Esophagus muscularis mucosa (tissue), 4 donors: ENCODE results near the gene WNT3. TPM values are rescaled to one million over a fixed set of nuclear protein-coding genes. Genes with fewer than 3 reads are reported as not detected.

Experiments used
- DNase-seq: peaks from one replicate; pipeline ENCODE4 v3.0.0-alpha.2; 2017; ENCODE audit errors: extremely low spot score
- H3K27ac ChIP-seq, 4 donors: fragments of 200-600 bp; sonication (generic); replicated peaks in 1 of 4; 1 replicate in 3 of 4; 2 replicates in 1 of 4; pipeline ENCODE4 v1.5.1; 2016 to 2019; ENCODE audit warnings: mild to moderate bottlenecking in 1 of 4
- H3K27me3 ChIP-seq, 4 donors: fragments of 200-600 bp; sonication (generic); one replicate each; pipeline versions ENCODE4 v1.5.1 to v1.6.0; 2016 to 2019
- H3K36me3 ChIP-seq, 4 donors: fragments of 200-600 bp; sonication (generic); one replicate each; pipeline ENCODE4 v1.5.1; 2016 to 2019
- H3K4me1 ChIP-seq, 4 donors: fragments of 200-600 bp; sonication (generic); one replicate each; pipeline ENCODE4 v1.5.1; 2016 to 2019
- H3K4me3 ChIP-seq, 4 donors: fragments of 200-600 bp; sonication (generic); 1 replicate in 2 of 4; 2 replicates in 2 of 4; pipeline ENCODE4 v1.5.1; 2016 to 2019; ENCODE audit warnings: mild to moderate bottlenecking in 4 of 4, moderate library complexity in 1 of 4
- H3K9me3 ChIP-seq, 4 donors: fragments of 200-600 bp; sonication (generic); 1 replicate in 3 of 4; 2 replicates in 1 of 4; pipeline ENCODE4 v1.5.1; 2016 to 2019
- EP300 ChIP-seq: sonication (generic); formaldehyde crosslinking; IDR thresholded peaks from one replicate; pipeline ENCODE4 v1.6.1; 2017; ENCODE audit warnings: antibody characterized with exemption
- POLR2A ChIP-seq: fragments of 450-650 bp; IDR thresholded peaks from one replicate; pipeline ENCODE4 v1.6.1; 2017; ENCODE audit warnings: antibody characterized with exemption, moderate library complexity, mild to moderate bottlenecking, low read depth
- POLR2AphosphoS5 ChIP-seq, 2 donors: sonication (generic); formaldehyde crosslinking; IDR thresholded peaks; one replicate each; pipeline ENCODE4 v1.6.1; 2017; ENCODE audit warnings: antibody characterized with exemption in 2 of 2
- WGBS: methylation state at CpG from one replicate; pipeline ENCODE4 v1.1.5; 2018; 5-methylcytosine and 5-hydroxymethylcytosine counted together
- intact Hi-C: fragments of 100-400 bp; cut with DNase I; formaldehyde crosslinking; loops from one replicate; pipeline ENCODE4 v1.15.1; 2023
- total RNA-seq, 4 donors: library from RNA; depleted of rRNA; stranded (reverse); fragments of >200 nt; gene quantifications; one replicate each; pipeline versions ENCODE4 v1.1.0 to v1.2.1, GENCODE V29; 2016
- TF ChIP-seq, protein P1 (sequence below), 3 experiments: fragments of 200-600 bp in 2 of 3; fragments of 450-650 bp in 1 of 3; sonication (generic) in 2 of 3; IDR thresholded peaks; one replicate each; pipeline ENCODE4 v1.5.1; 2017 to 2019; ENCODE audit warnings: antibody characterized with exemption in 3 of 3, mild to moderate bottlenecking in 2 of 3, moderate library complexity in 1 of 3

The WNT3 gene
- total RNA-seq, 4 donors from 2014 or later: under 0.01 to 1.3 (median 1.1) TPM

DNA sequence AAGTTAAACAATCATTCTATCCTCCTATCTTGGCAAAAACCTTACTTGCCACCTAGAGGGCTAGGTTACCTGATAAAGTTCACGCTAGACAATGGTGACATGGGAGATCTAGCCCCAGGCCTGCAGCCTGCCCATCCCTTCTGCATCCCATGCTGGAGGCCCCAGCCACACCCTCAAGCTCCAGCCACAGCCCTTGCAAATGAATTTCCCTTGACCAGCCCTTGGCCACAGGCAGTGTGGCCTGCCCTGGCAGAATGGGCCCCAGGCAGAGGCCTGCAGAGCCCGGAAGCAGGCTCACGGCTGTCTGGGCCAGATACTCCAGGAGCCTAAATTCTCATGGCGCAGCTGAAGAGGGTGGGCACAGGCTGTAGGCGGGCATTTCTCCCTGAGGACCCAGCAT, 14.9 kb downstream of the WNT3 start:
- TF ChIP-seq EP300 (no peak), POLR2A (no peak), POLR2AphosphoS5 (IDR thresholded peaks at IDR 0.05) (no peak)
- TF ChIP-seq, protein P1, sequence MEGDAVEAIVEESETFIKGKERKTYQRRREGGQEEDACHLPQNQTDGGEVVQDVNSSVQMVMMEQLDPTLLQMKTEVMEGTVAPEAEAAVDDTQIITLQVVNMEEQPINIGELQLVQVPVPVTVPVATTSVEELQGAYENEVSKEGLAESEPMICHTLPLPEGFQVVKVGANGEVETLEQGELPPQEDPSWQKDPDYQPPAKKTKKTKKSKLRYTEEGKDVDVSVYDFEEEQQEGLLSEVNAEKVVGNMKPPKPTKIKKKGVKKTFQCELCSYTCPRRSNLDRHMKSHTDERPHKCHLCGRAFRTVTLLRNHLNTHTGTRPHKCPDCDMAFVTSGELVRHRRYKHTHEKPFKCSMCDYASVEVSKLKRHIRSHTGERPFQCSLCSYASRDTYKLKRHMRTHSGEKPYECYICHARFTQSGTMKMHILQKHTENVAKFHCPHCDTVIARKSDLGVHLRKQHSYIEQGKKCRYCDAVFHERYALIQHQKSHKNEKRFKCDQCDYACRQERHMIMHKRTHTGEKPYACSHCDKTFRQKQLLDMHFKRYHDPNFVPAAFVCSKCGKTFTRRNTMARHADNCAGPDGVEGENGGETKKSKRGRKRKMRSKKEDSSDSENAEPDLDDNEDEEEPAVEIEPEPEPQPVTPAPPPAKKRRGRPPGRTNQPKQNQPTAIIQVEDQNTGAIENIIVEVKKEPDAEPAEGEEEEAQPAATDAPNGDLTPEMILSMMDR (IDR thresholded peaks at IDR 0.05): no peak
- 94% methylated on average over 5 of the region's 5 CpGs for WGBS
- intact Hi-C loops: no loop called here

DNA sequence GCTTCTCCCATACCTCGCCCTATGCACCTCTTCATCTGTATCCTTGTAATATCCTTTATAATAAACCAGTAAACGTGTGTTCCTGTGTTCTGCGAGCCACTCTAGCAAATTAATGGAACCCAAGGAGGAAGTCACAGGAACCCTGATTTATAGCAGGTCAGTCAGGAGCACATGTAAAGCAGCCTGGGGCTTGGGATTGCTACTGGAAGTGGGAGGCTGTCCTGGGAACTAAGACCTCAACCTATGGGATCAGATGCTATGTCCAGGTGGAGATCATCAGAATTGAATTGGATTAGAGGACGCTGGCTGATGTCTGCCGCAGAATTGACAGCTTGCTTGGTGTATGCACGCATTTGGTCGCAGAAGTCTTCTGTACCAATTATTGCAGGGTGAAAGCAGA, 15.7 kb downstream of the WNT3 start:
- Histone ChIP-seq H3K4me3 (no peak overlapping the region), H3K27me3 (peaks cover 0 to 3% (median 0%) of the 10 kb centered on the region in 4 donors), H3K27ac (no peak overlapping the region), H3K9me3 (no peaks in the 10 kb centered on the region), H3K36me3 (no peaks in the 10 kb centered on the region), H3K4me1 (no peaks in the 10 kb centered on the region)
- no peak for DNase-seq
- intact Hi-C loops: no loop called here
- 75% methylated on average over 7 of the region's 7 CpGs for WGBS
- TF ChIP-seq POLR2A (no peak), POLR2AphosphoS5 (IDR thresholded peaks at IDR 0.05) (no peak), EP300 (no peak)
- TF ChIP-seq, protein P1 (IDR thresholded peaks at IDR 0.05): no peak

More for the DNA sequence above, 14.9 kb downstream of the WNT3 start:
- Histone ChIP-seq H3K36me3 (no peaks in the 10 kb centered on the region), H3K4me1 (no peaks in the 10 kb centered on the region), H3K27ac (no peak overlapping the region), H3K9me3 (no peaks in the 10 kb centered on the region), H3K27me3 (peaks cover 0 to 3% (median 0%) of the 10 kb centered on the region in 4 donors), H3K4me3 (no peak overlapping the region)
- no peak for DNase-seq

DNA sequence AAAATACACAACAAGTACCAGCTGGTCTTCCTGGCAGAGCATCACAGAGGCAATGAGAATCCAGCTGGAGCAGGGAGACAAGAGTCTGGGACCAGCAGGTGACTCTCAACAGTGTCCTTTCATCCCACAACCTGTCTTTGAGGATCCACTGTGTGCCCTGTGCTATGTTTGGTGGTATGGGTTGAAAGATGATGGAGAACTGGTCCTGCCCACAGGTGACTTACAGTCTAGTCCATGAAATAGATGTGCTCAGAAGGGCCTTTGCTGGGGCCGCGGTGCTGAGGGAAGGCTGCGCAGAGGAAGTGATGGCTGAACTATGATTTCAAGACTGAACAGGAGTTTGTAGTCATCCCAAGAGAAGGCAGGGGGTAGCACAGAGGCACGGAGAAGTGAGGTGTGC, 17.9 kb downstream of the WNT3 start:
- H3K9me3 ChIP-seq: no peaks in the 10 kb centered on the region
- no peak for DNase-seq
- H3K27ac ChIP-seq: no peak overlapping the region
- H3K4me3 ChIP-seq: no peak overlapping the region
- TF ChIP-seq POLR2AphosphoS5 (IDR thresholded peaks at IDR 0.05) (no peak), EP300 (no peak), POLR2A (no peak)
- TF ChIP-seq, protein P1 (IDR thresholded peaks at IDR 0.05): no peak
- H3K4me1 ChIP-seq: no peaks in the 10 kb centered on the region
- H3K36me3 ChIP-seq: no peaks in the 10 kb centered on the region
- intact Hi-C loops: no loop called here
- H3K27me3 ChIP-seq: peaks cover 0 to 15% (median 0%) of the 10 kb centered on the region in 4 donors
- 100% methylated on average over 4 of the region's 4 CpGs for WGBS

DNA sequence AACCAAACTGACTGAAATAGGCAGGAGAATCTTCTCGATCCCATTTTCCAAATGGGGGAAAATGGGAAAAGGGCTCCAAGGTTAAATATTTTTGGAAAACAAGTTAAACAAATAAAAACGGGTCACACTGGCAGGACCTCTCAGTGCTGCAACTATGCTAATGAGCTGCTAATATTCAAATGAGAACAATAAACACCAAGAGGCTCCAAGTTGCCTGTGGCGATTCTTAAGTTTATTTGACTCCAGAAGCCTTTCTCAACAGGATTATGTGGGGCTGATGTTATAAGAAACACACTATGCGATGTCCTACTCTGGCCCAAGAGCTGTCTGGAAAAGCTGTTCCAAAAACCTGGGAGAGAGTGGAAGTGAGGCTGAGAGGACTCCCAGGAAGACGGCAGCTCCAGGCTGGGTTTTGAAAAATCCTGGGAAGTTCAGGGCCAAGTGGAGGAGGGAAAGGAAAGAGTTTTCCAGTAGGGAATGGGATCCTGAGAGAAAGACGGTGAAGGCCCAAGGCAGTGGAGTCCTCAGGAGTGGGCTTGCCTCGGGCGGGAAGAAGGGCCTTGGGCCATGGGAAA, 21.4 kb downstream of the WNT3 start:
- 73% methylated on average over 8 of the region's 8 CpGs for WGBS
- Histone ChIP-seq H3K4me1 (no peaks in the 10 kb centered on the region), H3K4me3 (no peak overlapping the region), H3K27me3 (peaks cover 0 to 42% (median 0%) of the 10 kb centered on the region in 4 donors), H3K27ac (no peak overlapping the region), H3K36me3 (no peaks in the 10 kb centered on the region), H3K9me3 (no peaks in the 10 kb centered on the region)
- intact Hi-C loops: no loop called here
- TF ChIP-seq EP300 (no peak), POLR2A (no peak), POLR2AphosphoS5 (IDR thresholded peaks at IDR 0.05) (no peak)
- TF ChIP-seq, protein P1 (IDR thresholded peaks at IDR 0.05): no peak
- no peak for DNase-seq

DNA sequence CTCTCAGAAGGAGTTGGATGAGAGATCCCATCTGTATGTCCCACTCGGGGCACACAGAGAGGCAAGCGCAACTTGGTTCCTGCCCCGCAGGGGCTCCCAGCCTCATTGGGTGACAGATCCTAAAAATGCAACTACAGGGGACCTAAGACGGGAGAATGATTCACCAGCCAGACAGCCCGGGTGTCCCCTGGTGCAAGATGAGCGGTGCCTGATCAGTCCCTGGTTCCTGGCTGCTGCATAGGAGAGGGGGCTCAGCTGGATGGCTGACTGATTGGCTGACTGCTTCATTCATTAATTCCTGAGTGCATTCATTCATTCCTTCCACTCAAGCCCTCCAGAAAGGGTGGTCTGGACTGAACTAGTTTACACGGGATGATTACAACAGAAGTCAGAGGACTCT, 22.0 kb downstream of the WNT3 start:
- 90% methylated on average over 6 of the region's 7 CpGs for WGBS
- peaks cover 0 to 47% (median 0%) of the 10 kb centered on the region in 4 donors for H3K27me3 ChIP-seq
- TF ChIP-seq POLR2A (no peak), POLR2AphosphoS5 (IDR thresholded peaks at IDR 0.05) (no peak), EP300 (no peak)
- TF ChIP-seq, protein P1 (IDR thresholded peaks at IDR 0.05): no peak
- no peak for DNase-seq
- intact Hi-C loops: no loop called here
- no peak overlapping the region for H3K27ac ChIP-seq
- no peaks in the 10 kb centered on the region for H3K9me3 ChIP-seq
- no peaks in the 10 kb centered on the region for H3K36me3 ChIP-seq
- no peaks in the 10 kb centered on the region for H3K4me1 ChIP-seq
- H3K4me3 ChIP-seq: no peak overlapping the region
